ENCODE measurements around the gene SHROOM3.
A peak's percentile ranks its signal among the peaks of the same experiment; 100 is the strongest.

GRCh38 chr4:76435528-76436319, 695 bp downstream of the SHROOM3 start:
- peak in 1 of 2 experiments; percentile 30; a peak in 2 of 4 replicates for TF ChIP-seq CTCF (conservative IDR thresholded peaks at IDR 0.05; ENCODE audit: low read depth in 2 of 2)
- TF ChIP-seq REST (IDR thresholded peaks at IDR 0.05; ENCODE audit: unreplicated experiment): no peak
- no peak for TF ChIP-seq ETS1 (IDR thresholded peaks at IDR 0.05)
- no peak for TF ChIP-seq POLR2AphosphoS5 (IDR thresholded peaks at IDR 0.05; ENCODE audit: low read depth)
- TF ChIP-seq EZH2 (IDR thresholded peaks at IDR 0.05; ENCODE audit: low read depth, unreplicated experiment): no peak
- TF ChIP-seq JUNB (IDR thresholded peaks at IDR 0.05; ENCODE audit: unreplicated experiment): no peak
- TF ChIP-seq EZH2phosphoT487 (IDR thresholded peaks at IDR 0.05; ENCODE audit: unreplicated experiment): no peak
- TF ChIP-seq ZNF114 (CRISPR knock-in tag; IDR thresholded peaks at IDR 0.05): no peak
- TF ChIP-seq NANOG (IDR thresholded peaks at IDR 0.05; ENCODE audit: borderline replicate concordance): no peak
- no peak for TF ChIP-seq CREB1 (CRISPR knock-in tag; IDR thresholded peaks at IDR 0.05; ENCODE audit: low read depth)

Data from GM23338 (cell line).